HCT116 (cell line): ENCODE results near the gene RBX1. TPM values are rescaled to one million over a fixed set of nuclear protein-coding genes. Genes with fewer than 3 reads are reported as not detected.

Source experiments
- ATAC-seq: fragments of 200-7000 bp; cut with Tn5 transposase; 2 replicates; pipeline ENCODE4 v1.9.1; 2020; ENCODE audit warnings: mild to moderate bottlenecking, moderate library complexity
- BruUV-seq: library from RNA; stranded (reverse); fragments of 400-500 nt; replicated peaks from 2 replicates; lab custom pipeline; 2021; lab: Mats Ljungman, UMichigan
- CTCF ChIA-PET: fragments of 300-600 bp; sonication (Branson Sonifier 250); formaldehyde crosslinking; loops from one replicate; lab custom pipeline; 2021; ENCODE audit warnings: antibody characterized with exemption; lab: Charles Lee
- POLR2A ChIA-PET: fragments of 300-600, 350-600 bp; sonication (Branson Sonifier 250); formaldehyde crosslinking; loops from one replicate; lab custom pipeline; 2021; ENCODE audit warnings: antibody characterized with exemption; lab: Charles Lee
- RAD21 ChIA-PET, 2 experiments: fragments of 300-600 bp; sonication (Branson Sonifier 250); formaldehyde crosslinking; loops; one replicate each; lab custom pipeline; 2023; ENCODE audit warnings: low total read pairs in 2 of 2; ENCODE audit not compliant: uncharacterized antibody in 2 of 2, unreplicated experiment in 2 of 2, low non-redundant PET in 1 of 2; lab: Charles Lee
- DNase-seq: peaks from one replicate; pipeline ENCODE4 v3.0.0-alpha.2; 2010; ENCODE audit warnings: low read depth, low spot score
- H2AFZ ChIP-seq: fragments of 200-600 bp; shearing (Covaris generic), sonication (generic); 2 replicates; pipeline ENCODE4 v1.6.1; 2017; ENCODE audit warnings: low read depth, mixed run types, mixed read lengths, antibody characterized with exemption, low read length; ENCODE audit not compliant: poor library complexity, severe bottlenecking
- H3K27ac ChIP-seq: 2 replicates; pipeline ENCODE4 v1.5.1; 2012; ENCODE audit warnings: low read depth, low read length
- H3K27me3 ChIP-seq: fragments of 200-600 bp; sonication (generic); 2 replicates; pipeline ENCODE4 v1.6.1; 2016; ENCODE audit warnings: mixed run types, low read length, mixed read lengths; ENCODE audit not compliant: insufficient read depth
- H3K36me3 ChIP-seq, 2 experiments: fragments of 200-500 bp in 1 of 2; fragments of 200-600 bp in 1 of 2; sonication (Bioruptor generic) in 1 of 2; sonication (generic) in 1 of 2; 2 replicates each; pipeline versions ENCODE4 v1.5.1 to v1.6.1; 2014 to 2016; ENCODE audit warnings: low read length in 2 of 2, inconsistent platforms in 1 of 2, mixed read lengths in 1 of 2, mixed run types in 1 of 2; ENCODE audit not compliant: insufficient read depth in 2 of 2, control insufficient read depth in 1 of 2
- H3K4me1 ChIP-seq, 2 experiments: fragments of 200-600 bp in 1 of 2; sonication (generic) in 1 of 2; 2 replicates each; pipeline versions ENCODE4 v1.5.1 to v1.6.1; 2012 to 2017; ENCODE audit warnings: low read length in 2 of 2, inconsistent platforms in 1 of 2, mild to moderate bottlenecking in 1 of 2, mixed read lengths in 1 of 2, mixed run types in 1 of 2, moderate library complexity in 1 of 2; ENCODE audit not compliant: insufficient read depth in 2 of 2, control insufficient read depth in 1 of 2
- H3K4me2 ChIP-seq: fragments of 200-600 bp; sonication (generic); 2 replicates; pipeline ENCODE4 v1.6.1; 2017; ENCODE audit warnings: mixed run types, low read length, mixed read lengths
- H3K4me3 ChIP-seq, 2 experiments: fragments of 200-600 bp in 1 of 2; sonication (generic) in 1 of 2; replicated peaks in 1 of 2; 2 replicates each; pipeline ENCODE4 v1.5.1; 2011 to 2016; ENCODE audit warnings: low read length in 2 of 2, control low read depth in 1 of 2, low read depth in 1 of 2, mild to moderate bottlenecking in 1 of 2, mixed read lengths in 1 of 2, mixed run types in 1 of 2
- H3K79me2 ChIP-seq: fragments of 200-600 bp; sonication (generic); 2 replicates; pipeline ENCODE4 v1.6.1; 2017; ENCODE audit warnings: mild to moderate bottlenecking, mixed run types, low read length, moderate library complexity, mixed read lengths; ENCODE audit not compliant: insufficient read depth
- H3K9ac ChIP-seq: fragments of 200-600 bp; sonication (generic); 2 replicates; pipeline ENCODE4 v1.6.1; 2016; ENCODE audit warnings: low read length, mixed read lengths
- H3K9me2 ChIP-seq: fragments of 200-600 bp; sonication (generic), shearing (Covaris generic); 2 replicates; pipeline ENCODE4 v1.6.1; 2017; ENCODE audit warnings: mixed run types, mild to moderate bottlenecking, moderate library complexity; ENCODE audit not compliant: insufficient read depth
- H3K9me3 ChIP-seq, 2 experiments: fragments of 200-500 bp in 1 of 2; fragments of 200-600 bp in 1 of 2; sonication (Bioruptor generic) in 1 of 2; sonication (generic) in 1 of 2; 2 replicates each; pipeline ENCODE4 v1.6.1; 2014 to 2017; ENCODE audit warnings: low read length in 2 of 2, mixed read lengths in 2 of 2, inconsistent platforms in 1 of 2, low read depth in 1 of 2, mild to moderate bottlenecking in 1 of 2, mixed run types in 1 of 2, moderate library complexity in 1 of 2; ENCODE audit not compliant: control insufficient read depth in 1 of 2, insufficient read depth in 1 of 2
- H4K20me1 ChIP-seq: fragments of 200-600 bp; sonication (generic), shearing (Covaris generic); 2 replicates; pipeline ENCODE4 v1.6.1; 2017; ENCODE audit warnings: mixed run types, mild to moderate bottlenecking, moderate library complexity; ENCODE audit not compliant: insufficient read depth
- EGR1 ChIP-seq: IDR thresholded peaks from 2 replicates; pipeline ENCODE4 v1.6.1; 2012; ENCODE audit warnings: low read depth
- EZH2phosphoT487 ChIP-seq: fragments of 200-600 bp; IDR thresholded peaks from 2 replicates; pipeline ENCODE4 v1.6.1; 2018; ENCODE audit warnings: antibody characterized with exemption, borderline replicate concordance
- POLR2A ChIP-seq: IDR thresholded peaks from 2 replicates; pipeline ENCODE4 v1.7.0; 2011; ENCODE audit warnings: borderline replicate concordance; ENCODE audit not compliant: insufficient read depth, insufficient read length; ENCODE audit errors: extremely low read depth
- POLR2AphosphoS5 ChIP-seq: IDR thresholded peaks from 2 replicates; pipeline ENCODE4 v1.6.1; 2011; ENCODE audit warnings: mild to moderate bottlenecking, low read depth, low read length, moderate library complexity
- RAD21 ChIP-seq: IDR thresholded peaks from 2 replicates; pipeline ENCODE4 v1.6.1; 2012; ENCODE audit warnings: low read depth, mild to moderate bottlenecking
- TCF7L2 ChIP-seq: IDR thresholded peaks from 2 replicates; pipeline ENCODE4 v1.7.0; 2011; ENCODE audit warnings: borderline replicate concordance, inconsistent platforms; ENCODE audit not compliant: insufficient read depth, insufficient read length; ENCODE audit errors: extremely low read depth
- ZBTB33 ChIP-seq: IDR thresholded peaks from 2 replicates; pipeline ENCODE4 v1.6.1; 2011; ENCODE audit warnings: mild to moderate bottlenecking, low read length, moderate library complexity; ENCODE audit not compliant: insufficient replicate concordance; ENCODE audit errors: extremely low read depth
- ZNF274 ChIP-seq: fragments of 200-500 bp; sonication (Bioruptor generic); IDR thresholded peaks from 2 replicates; pipeline ENCODE4 v1.6.1; 2014; ENCODE audit warnings: mild to moderate bottlenecking, low read depth, low read length, inconsistent platforms
- intact Hi-C: fragments of 100-400 bp; cut with micrococcal nuclease; formaldehyde crosslinking; loops from 2 replicates; pipeline ENCODE4 v1.10.0; 2022
- total RNA-seq: library from RNA; stranded (reverse); gene quantifications from one replicate; pipeline ENCODE4 v1.2.1, GENCODE V29; 2021; ENCODE audit not compliant: unreplicated experiment
- TF ChIP-seq, protein P1 (sequence below), 3 experiments: fragments of 200-600 bp in 1 of 3; sonication (generic) in 1 of 3; IDR thresholded peaks in 2 of 3; conservative IDR thresholded peaks in 1 of 3; 2 replicates each; pipeline ENCODE4 v1.5.1; 2012 to 2017; ENCODE audit warnings: low read depth in 2 of 3, low read length in 2 of 3, antibody characterized with exemption in 1 of 3, borderline replicate concordance in 1 of 3, control low read depth in 1 of 3, mild to moderate bottlenecking in 1 of 3, mixed read lengths in 1 of 3, mixed run types in 1 of 3, moderate library complexity in 1 of 3; ENCODE audit not compliant: insufficient read depth in 1 of 3
- TF ChIP-seq, protein P2 (sequence below): IDR thresholded peaks from 2 replicates; pipeline ENCODE4 v1.6.1; 2012

Gene RBX1
- total RNA-seq, 1 experiment from 2014 or later: 51.2 TPM

- POLR2A ChIA-PET: interaction anchor here (1.6 kb wide), 1 partner anchor 10 kb away, joined by 3 read pairs; no protein-coding TSS in a partner anchor
- Histone ChIP-seq H3K27ac (no peak overlapping the region), H3K4me2 (no peak overlapping the region), H3K9me3 (no peaks in the 10 kb centered on the region), H3K4me3 (no peak overlapping the region), H3K9ac (no peak overlapping the region), H3K27me3 (no peaks in the 10 kb centered on the region), H2AFZ (no peak overlapping the region), H3K4me1 (peaks cover 0 to 3% of the 10 kb centered on the region in 2 experiments; a peak in 2 of 4 replicates), H3K79me2 (peaks cover 90% of the 10 kb centered on the region), H3K36me3 (peaks cover 33 to 35% of the 10 kb centered on the region in 2 experiments), H4K20me1 (peaks cover 3% of the 10 kb centered on the region; the same call in 1 of the 2 replicates), H3K9me2 (no peaks in the 10 kb centered on the region)
- no peak for TF ChIP-seq EGR1
- TF ChIP-seq, protein P1, sequence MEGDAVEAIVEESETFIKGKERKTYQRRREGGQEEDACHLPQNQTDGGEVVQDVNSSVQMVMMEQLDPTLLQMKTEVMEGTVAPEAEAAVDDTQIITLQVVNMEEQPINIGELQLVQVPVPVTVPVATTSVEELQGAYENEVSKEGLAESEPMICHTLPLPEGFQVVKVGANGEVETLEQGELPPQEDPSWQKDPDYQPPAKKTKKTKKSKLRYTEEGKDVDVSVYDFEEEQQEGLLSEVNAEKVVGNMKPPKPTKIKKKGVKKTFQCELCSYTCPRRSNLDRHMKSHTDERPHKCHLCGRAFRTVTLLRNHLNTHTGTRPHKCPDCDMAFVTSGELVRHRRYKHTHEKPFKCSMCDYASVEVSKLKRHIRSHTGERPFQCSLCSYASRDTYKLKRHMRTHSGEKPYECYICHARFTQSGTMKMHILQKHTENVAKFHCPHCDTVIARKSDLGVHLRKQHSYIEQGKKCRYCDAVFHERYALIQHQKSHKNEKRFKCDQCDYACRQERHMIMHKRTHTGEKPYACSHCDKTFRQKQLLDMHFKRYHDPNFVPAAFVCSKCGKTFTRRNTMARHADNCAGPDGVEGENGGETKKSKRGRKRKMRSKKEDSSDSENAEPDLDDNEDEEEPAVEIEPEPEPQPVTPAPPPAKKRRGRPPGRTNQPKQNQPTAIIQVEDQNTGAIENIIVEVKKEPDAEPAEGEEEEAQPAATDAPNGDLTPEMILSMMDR (IDR thresholded peaks at IDR 0.05 in 2 of 3, conservative IDR thresholded peaks at IDR 0.05 in 1 of 3; ENCODE audit: borderline replicate concordance in 1 of 3, insufficient read depth in 1 of 3, low read depth in 2 of 3, low read length in 2 of 3): no peak
- TF ChIP-seq RAD21: no peak
- TF ChIP-seq ZBTB33: no peak
- no peak for TF ChIP-seq EZH2phosphoT487
- no peak for TF ChIP-seq POLR2AphosphoS5
- no peak for TF ChIP-seq ZNF274
- TF ChIP-seq, protein P2, sequence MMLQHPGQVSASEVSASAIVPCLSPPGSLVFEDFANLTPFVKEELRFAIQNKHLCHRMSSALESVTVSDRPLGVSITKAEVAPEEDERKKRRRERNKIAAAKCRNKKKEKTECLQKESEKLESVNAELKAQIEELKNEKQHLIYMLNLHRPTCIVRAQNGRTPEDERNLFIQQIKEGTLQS: no peak
- no peak for TF ChIP-seq TCF7L2
- no peak for TF ChIP-seq POLR2A
- no peak for ATAC-seq
- DNase-seq: no peak
- CTCF ChIA-PET: no interaction called here
- RAD21 ChIA-PET: no interaction called here
- intact Hi-C loops: no loop called here
- BruUV-seq: no TSS peak
Measured at GRCh38 chr22:40957601-40958000, 6.4 kb downstream of the RBX1 start.
